K562 (cell line): Measurements from ENCODE around the gene NPDC1. TPM values are rescaled to one million over a fixed set of nuclear protein-coding genes. Genes with fewer than 3 reads are reported as not detected.

Source experiments
- CBX8 ChIP-seq: fragments of 200-600 bp; sonication (generic); IDR thresholded peaks from 2 replicates; pipeline ENCODE4 v1.6.1; 2012; ENCODE audit warnings: borderline replicate concordance, mixed run types, low read depth, mild to moderate bottlenecking, moderate library complexity, mixed read lengths, low read length, control low read depth, inconsistent platforms; ENCODE audit not compliant: poor library complexity, severe bottlenecking; ENCODE audit errors: extremely low read depth
- CC2D1A ChIP-seq: fragments of 450-650 bp; IDR thresholded peaks from 2 replicates; pipeline ENCODE4 v1.6.1; 2017; ENCODE audit warnings: mild to moderate bottlenecking
- ESRRA ChIP-seq: fragments of 450-650 bp; IDR thresholded peaks from 2 replicates; pipeline ENCODE4 v1.6.1; 2014; ENCODE audit warnings: low read depth, mild to moderate bottlenecking, moderate library complexity, borderline replicate concordance
- FOXK2 ChIP-seq, 2 experiments: fragments of 450-650 bp; IDR thresholded peaks in 1 of 2; conservative IDR thresholded peaks in 1 of 2; 2 replicates each; pipeline ENCODE4 v1.6.1; 2016; ENCODE audit warnings: low read depth in 2 of 2, mild to moderate bottlenecking in 1 of 2
- HLTF ChIP-seq: fragments of 450-650 bp; IDR thresholded peaks from 2 replicates; pipeline ENCODE4 v1.6.1; 2016
- RB1 ChIP-seq: fragments of 450-650 bp; IDR thresholded peaks from 2 replicates; pipeline ENCODE4 v1.6.1; 2017; ENCODE audit warnings: low read depth, mild to moderate bottlenecking
- SRF ChIP-seq, 2 experiments: fragments of 250-450, 450-650 bp in 1 of 2; sonication (Bioruptor Pico) in 1 of 2; sonication (generic) in 1 of 2; formaldehyde crosslinking; IDR thresholded peaks; 2 replicates each; pipeline versions ENCODE4 v1.5.0 to v1.5.1; 2020 to 2022; ENCODE audit warnings: mild to moderate bottlenecking in 1 of 2, missing genetic modification reagents in 1 of 2
- TAF1 ChIP-seq: IDR thresholded peaks from 2 replicates; pipeline ENCODE4 v1.6.1; 2011; ENCODE audit warnings: mild to moderate bottlenecking, low read length, moderate library complexity; ENCODE audit not compliant: insufficient read depth, control insufficient read depth, severe bottlenecking; ENCODE audit errors: extremely low read depth
- TCF7 ChIP-seq: sonication (generic); IDR thresholded peaks from 2 replicates; pipeline ENCODE4 v1.6.1; 2016; ENCODE audit warnings: antibody characterized with exemption, borderline replicate concordance
- ZNF224 ChIP-seq: sonication (generic); formaldehyde crosslinking; IDR thresholded peaks from 2 replicates; pipeline ENCODE4 v1.8.0; 2022; ENCODE audit warnings: mild to moderate bottlenecking, missing genetic modification reagents
- ZNF24 ChIP-seq: fragments of 450-650 bp; IDR thresholded peaks from 2 replicates; pipeline ENCODE4 v1.6.1; 2016
- ZNF274 ChIP-seq: IDR thresholded peaks from 2 replicates; pipeline ENCODE4 v1.6.1; 2011; ENCODE audit warnings: low read depth, mild to moderate bottlenecking, low read length, moderate library complexity, borderline replicate concordance
- polyA plus RNA-seq, 8 experiments: library from polyadenylated mRNA; depleted of rRNA in 4 of 8; stranded (reverse) in 5 of 8; unstranded in 3 of 8; fragments of >200 nt; fragmentation: Nextera tagmentation in 2 of 8; fragmentation: Illumina TruSeq in 1 of 8; extraction: Ambion mirVana in 2 of 8; extraction: Trizol in 1 of 8; gene quantifications; 2 replicates each; pipeline versions ENCODE4 v1.2.1 to v1.2.3, GENCODE V29; 2011 to 2014; ENCODE audit warnings: inconsistent platforms in 1 of 8, missing spikeins in 1 of 8
- total RNA-seq, 7 experiments: library from RNA; depleted of rRNA in 6 of 7; stranded (reverse); fragments of >200 nt in 6 of 7; fragmentation: Illumina TruSeq in 2 of 7; extraction: Trizol in 2 of 7; gene quantifications; 2 replicates each; pipeline versions ENCODE4 v1.2.1 to v1.2.3, GENCODE V29; 2011 to 2021; ENCODE audit warnings: low replicate concordance in 1 of 7
- TF ChIP-seq, protein P1 (sequence below), 2 experiments: fragments of 450-650 bp; conservative IDR thresholded peaks; 2 replicates each; pipeline ENCODE4 v1.6.1; 2017; ENCODE audit warnings: mild to moderate bottlenecking in 2 of 2, moderate library complexity in 2 of 2
- TF ChIP-seq, protein P2 (sequence below), 2 experiments: IDR thresholded peaks; 2 replicates each; pipeline ENCODE4 v1.6.1; 2012; ENCODE audit warnings: improper control_type of control experiment in 2 of 2, low read depth in 2 of 2, low read length in 2 of 2, borderline replicate concordance in 1 of 2
- TF ChIP-seq, protein P3 (sequence below): fragments of 250-450 bp; sonication (Bioruptor Pico); IDR thresholded peaks from 2 replicates; pipeline ENCODE4 v1.9.0; 2021; ENCODE audit warnings: mild to moderate bottlenecking, inconsistent platforms
- TF ChIP-seq, protein P4 (sequence below): sonication (generic); formaldehyde crosslinking; IDR thresholded peaks from 2 replicates; pipeline ENCODE4 v1.9.0; 2022; ENCODE audit warnings: mild to moderate bottlenecking, missing genetic modification reagents
- TF ChIP-seq, protein P5 (sequence below): IDR thresholded peaks from 2 replicates; pipeline ENCODE4 v1.6.1; 2012; ENCODE audit warnings: low read depth, low read length, improper control_type of control experiment, borderline replicate concordance

The NPDC1 gene
- total and polyA plus RNA-seq, 9 of the 15 experiments (the other 6 are each of a cell fraction or from before 2014, with no cell fraction given): 0.06 to 2.1 (median 0.53) TPM; not detected in 3

DNA sequence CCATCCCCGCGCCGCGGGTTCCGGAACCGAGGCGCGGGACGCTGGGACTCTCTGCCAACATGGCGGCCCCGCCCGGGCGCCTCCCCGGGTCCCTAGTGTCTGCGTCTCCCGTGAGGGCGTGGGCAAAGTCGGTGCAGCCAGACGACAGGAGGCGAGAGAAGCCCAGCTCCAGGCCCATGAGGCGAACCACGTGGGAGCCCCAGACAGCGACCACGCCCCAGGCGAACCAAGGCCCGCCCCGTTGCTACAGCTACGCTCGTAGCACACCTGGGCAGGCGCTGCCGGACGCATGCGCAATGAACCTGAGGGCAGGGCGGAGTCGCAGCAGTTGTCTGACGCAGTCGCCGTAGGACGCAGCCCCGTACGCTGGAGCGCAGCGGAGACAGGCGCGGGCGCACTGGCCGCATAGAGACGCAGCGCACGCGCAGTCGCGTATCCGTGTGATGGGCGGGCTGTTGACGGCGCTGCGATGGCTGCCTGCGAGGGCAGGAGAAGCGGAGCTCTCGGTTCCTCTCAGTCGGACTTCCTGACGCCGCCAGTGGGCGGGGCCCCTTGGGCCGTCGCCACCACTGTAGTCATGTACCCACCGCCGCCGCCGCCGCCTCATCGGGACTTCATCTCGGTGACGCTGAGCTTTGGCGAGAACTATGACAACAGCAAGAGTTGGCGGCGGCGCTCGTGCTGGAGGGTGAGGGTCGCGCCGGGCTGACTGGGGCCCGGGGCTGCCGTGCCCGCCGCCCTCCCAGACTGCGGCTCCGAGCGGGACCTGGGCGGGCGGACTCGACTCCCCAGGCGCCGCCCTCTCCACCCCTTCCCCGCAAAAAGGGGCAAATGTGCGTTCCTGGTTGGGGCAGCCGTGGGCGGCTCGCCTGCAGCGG, 40.8 kb upstream of the NPDC1 start, which contains the start of gene MAN1B1 (continued):
- TF ChIP-seq ESRRA: 0 out of 2 replicates have a peak, but pooled peaks have one; percentile 24
- TF ChIP-seq FOXK2 (conservative IDR thresholded peaks at IDR 0.05 in 1 of 2, IDR thresholded peaks at IDR 0.05 in 1 of 2; ENCODE audit: low read depth in 2 of 2): peak; percentile 95 to 96
- TF ChIP-seq, protein P1, sequence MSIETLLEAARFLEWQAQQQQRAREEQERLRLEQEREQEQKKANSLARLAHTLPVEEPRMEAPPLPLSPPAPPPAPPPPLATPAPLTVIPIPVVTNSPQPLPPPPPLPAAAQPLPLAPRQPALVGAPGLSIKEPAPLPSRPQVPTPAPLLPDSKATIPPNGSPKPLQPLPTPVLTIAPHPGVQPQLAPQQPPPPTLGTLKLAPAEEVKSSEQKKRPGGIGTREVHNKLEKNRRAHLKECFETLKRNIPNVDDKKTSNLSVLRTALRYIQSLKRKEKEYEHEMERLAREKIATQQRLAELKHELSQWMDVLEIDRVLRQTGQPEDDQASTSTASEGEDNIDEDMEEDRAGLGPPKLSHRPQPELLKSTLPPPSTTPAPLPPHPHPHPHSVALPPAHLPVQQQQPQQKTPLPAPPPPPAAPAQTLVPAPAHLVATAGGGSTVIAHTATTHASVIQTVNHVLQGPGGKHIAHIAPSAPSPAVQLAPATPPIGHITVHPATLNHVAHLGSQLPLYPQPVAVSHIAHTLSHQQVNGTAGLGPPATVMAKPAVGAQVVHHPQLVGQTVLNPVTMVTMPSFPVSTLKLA (conservative IDR thresholded peaks at IDR 0.05): peak; percentile 98 to 99
- peak; percentile 100 for TF ChIP-seq ZNF24
- no peak for TF ChIP-seq ZNF274
- TF ChIP-seq, protein P2, sequence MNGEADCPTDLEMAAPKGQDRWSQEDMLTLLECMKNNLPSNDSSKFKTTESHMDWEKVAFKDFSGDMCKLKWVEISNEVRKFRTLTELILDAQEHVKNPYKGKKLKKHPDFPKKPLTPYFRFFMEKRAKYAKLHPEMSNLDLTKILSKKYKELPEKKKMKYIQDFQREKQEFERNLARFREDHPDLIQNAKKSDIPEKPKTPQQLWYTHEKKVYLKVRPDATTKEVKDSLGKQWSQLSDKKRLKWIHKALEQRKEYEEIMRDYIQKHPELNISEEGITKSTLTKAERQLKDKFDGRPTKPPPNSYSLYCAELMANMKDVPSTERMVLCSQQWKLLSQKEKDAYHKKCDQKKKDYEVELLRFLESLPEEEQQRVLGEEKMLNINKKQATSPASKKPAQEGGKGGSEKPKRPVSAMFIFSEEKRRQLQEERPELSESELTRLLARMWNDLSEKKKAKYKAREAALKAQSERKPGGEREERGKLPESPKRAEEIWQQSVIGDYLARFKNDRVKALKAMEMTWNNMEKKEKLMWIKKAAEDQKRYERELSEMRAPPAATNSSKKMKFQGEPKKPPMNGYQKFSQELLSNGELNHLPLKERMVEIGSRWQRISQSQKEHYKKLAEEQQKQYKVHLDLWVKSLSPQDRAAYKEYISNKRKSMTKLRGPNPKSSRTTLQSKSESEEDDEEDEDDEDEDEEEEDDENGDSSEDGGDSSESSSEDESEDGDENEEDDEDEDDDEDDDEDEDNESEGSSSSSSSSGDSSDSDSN (IDR thresholded peaks at IDR 0.05; ENCODE audit: borderline replicate concordance in 1 of 2, low read depth in 2 of 2, low read length in 2 of 2): peak in 1 of 2 experiments; percentile 68; a peak in 1 of 4 replicates
- peak; percentile 69 for TF ChIP-seq TAF1
- TF ChIP-seq, protein P3, sequence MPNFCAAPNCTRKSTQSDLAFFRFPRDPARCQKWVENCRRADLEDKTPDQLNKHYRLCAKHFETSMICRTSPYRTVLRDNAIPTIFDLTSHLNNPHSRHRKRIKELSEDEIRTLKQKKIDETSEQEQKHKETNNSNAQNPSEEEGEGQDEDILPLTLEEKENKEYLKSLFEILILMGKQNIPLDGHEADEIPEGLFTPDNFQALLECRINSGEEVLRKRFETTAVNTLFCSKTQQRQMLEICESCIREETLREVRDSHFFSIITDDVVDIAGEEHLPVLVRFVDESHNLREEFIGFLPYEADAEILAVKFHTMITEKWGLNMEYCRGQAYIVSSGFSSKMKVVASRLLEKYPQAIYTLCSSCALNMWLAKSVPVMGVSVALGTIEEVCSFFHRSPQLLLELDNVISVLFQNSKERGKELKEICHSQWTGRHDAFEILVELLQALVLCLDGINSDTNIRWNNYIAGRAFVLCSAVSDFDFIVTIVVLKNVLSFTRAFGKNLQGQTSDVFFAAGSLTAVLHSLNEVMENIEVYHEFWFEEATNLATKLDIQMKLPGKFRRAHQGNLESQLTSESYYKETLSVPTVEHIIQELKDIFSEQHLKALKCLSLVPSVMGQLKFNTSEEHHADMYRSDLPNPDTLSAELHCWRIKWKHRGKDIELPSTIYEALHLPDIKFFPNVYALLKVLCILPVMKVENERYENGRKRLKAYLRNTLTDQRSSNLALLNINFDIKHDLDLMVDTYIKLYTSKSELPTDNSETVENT (CRISPR knock-in tag): peak; percentile 4; the same call in 1 of the 2 replicates
- TF ChIP-seq, protein P4, sequence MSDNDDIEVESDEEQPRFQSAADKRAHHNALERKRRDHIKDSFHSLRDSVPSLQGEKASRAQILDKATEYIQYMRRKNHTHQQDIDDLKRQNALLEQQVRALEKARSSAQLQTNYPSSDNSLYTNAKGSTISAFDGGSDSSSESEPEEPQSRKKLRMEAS (CRISPR knock-in tag): peak; percentile 98
- TF ChIP-seq ZNF224 (CRISPR knock-in tag): no peak
- TF ChIP-seq, protein P5, sequence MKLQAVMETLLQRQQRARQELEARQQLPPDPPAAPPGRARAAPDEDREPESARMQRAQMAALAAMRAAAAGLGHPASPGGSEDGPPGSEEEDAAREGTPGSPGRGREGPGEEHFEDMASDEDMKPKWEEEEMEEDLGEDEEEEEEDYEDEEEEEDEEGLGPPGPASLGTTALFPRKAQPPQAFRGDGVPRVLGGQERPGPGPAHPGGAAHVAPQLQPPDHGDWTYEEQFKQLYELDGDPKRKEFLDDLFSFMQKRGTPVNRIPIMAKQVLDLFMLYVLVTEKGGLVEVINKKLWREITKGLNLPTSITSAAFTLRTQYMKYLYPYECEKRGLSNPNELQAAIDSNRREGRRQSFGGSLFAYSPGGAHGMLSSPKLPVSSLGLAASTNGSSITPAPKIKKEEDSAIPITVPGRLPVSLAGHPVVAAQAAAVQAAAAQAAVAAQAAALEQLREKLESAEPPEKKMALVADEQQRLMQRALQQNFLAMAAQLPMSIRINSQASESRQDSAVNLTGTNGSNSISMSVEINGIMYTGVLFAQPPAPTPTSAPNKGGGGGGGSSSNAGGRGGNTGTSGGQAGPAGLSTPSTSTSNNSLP: no peak
- no peak for TF ChIP-seq CC2D1A
- peak in 1 of 2 experiments; percentile 53; a peak in 1 of 4 replicates for TF ChIP-seq SRF (CRISPR knock-in tag; IDR thresholded peaks at IDR 0.05)
- no peak for TF ChIP-seq HLTF
- no peak for TF ChIP-seq TCF7
- no peak for TF ChIP-seq CBX8
- TF ChIP-seq RB1: peak; percentile 38; the same call in 1 of the 2 replicates
